SH-SY5Y (cell line): ENCODE results near the gene ZDHHC13.

Experiments used
- GATA2 ChIP-seq: IDR thresholded peaks from 2 replicates; pipeline ENCODE4 v1.6.1; 2011; ENCODE audit warnings: mild to moderate bottlenecking, low read depth, low read length
- GATA3 ChIP-seq: IDR thresholded peaks from 2 replicates; pipeline ENCODE4 v1.6.1; 2011; ENCODE audit warnings: low read depth, mild to moderate bottlenecking, low read length, moderate library complexity

The ZDHHC13 gene

DNA sequence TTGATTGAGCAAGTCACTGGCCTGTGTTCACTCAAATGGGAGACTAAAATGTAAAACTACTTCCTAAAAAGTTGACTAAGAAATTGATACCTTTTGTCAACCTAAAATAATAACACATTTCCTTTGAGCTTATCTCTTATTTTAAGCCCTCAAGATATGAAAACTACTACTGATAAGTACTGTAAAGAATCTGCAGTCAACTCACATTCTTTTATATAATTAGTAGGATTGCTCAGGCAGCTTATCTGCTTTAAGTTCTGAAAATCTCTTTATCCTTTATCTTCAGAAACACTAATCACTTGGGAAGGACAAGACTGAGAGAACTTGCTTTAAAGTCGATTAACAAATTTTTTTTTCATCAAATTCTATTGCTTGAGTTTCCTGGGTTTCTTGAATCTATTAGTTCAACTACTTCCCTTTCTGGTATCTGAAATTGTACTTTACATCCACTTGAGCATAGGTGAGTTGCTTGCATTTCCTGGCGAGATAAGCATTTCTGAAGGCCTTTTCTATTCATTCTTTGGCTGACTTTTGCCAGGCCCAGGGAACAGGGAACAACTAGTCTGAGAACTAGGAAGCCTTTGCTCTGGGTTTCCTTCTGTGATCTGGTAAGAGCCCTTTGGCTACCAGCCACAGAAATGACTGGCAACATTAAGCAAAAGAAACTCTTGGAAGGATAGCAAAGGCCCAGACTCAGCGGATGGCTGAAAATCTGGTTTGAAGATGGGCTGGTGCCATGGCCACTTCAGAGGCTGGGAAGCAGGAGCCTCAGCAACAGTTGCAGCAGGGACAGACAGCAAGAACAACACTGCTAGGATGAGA is 104.1 kb downstream of the ZDHHC13 start:
- TF ChIP-seq GATA2 (no peak), GATA3 (no peak)

DNA sequence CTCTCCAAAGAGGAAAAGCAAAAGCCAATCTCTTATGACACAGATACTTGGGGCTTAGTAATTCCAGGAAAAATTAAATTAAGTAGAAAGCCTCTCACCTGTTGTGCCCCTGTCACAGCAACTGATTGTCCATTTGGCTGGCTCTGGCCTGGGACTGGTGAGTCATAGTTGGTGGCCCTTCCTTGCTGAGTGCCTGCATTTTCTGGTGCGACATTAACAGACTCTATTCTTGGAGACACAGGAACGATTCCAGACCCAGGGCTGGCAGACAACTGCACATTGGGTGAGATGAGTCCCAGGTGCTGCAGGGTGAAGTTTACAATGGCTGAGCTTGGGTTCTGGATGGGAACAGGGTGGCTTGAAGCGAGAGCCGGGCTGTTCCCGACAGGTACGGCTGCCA is 108.2 kb downstream of the ZDHHC13 start:
- no peak for TF ChIP-seq GATA2
- no peak for TF ChIP-seq GATA3

DNA sequence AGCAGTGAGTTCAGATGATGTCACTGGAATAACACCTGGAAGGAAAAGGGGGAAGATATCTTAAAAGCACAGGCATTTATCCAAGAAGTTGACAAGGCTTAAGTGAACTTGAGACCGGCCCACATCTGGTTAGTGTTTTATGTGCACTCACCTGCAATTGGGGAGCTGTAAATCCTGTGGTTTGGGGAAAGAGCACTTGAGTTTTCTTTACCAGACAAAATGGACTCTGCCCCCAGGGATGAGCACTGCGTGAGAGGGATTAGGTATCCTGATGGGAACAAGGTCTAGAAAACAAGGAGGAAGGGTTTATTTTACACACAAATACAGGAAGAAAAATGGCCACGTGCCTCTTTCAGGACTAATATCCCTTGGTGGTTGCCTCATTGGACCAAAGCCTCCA is 108.6 kb downstream of the ZDHHC13 start:
- no peak for TF ChIP-seq GATA2
- no peak for TF ChIP-seq GATA3
